GM19238 (cell line): ENCODE measurements around the gene XIAP.
"Not testable (repeated sequence)": the region's sequence is repeated elsewhere in the genome, so short reads cannot be mapped to it uniquely, and the experiment has no call there.

Experiments used
- DNase-seq: peaks from one replicate; pipeline ENCODE4 v3.0.0; 2011; ENCODE audit warnings: low spot score; ENCODE audit not compliant: insufficient read length

Gene XIAP

GRCh38 chrX:123876177-123876576 is 16.3 kb downstream of the XIAP start:
- no peak for DNase-seq

DNA sequence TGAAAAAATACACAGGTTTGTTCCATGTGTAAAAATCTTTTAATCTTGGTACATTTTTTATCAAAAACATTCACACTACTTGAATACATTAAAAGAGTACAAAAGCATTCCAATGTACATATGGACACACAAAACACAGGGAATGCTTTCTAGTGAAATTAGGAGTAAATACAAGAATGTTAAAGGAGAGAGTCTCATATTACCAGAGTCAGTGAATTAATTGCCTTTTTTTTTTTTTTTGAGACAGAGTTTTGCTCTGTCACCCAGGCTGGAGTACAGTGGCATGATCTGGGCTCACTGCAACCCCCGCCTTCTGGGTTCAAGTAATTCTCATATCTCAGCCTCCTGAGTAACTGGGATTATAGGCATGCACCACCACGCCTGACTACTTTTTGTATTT is 17.0 kb downstream of the XIAP start:
- DNase-seq = no peak

DNA sequence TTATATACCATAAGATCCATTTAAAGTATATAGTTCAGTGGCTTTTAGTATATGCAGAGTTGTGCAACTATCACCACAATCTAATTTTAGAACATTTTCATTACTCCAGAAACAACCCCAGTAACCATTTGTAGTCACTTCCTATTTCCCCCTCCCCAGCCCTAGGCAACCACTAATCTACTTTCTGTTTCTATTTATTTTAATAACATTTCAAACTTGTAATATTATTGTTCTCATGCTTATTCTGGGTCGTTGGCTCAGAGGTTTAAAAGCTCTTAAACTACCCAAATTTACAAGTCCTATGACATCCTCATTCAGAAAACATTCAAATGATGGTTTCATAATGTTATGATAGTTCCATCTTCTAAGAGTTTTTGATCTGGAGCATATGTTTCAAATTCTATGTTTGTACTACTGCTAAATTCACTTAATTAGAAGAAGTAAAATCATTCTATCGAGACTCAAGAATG is 18.4 kb downstream of the XIAP start:
- DNase-seq = no peak

DNA sequence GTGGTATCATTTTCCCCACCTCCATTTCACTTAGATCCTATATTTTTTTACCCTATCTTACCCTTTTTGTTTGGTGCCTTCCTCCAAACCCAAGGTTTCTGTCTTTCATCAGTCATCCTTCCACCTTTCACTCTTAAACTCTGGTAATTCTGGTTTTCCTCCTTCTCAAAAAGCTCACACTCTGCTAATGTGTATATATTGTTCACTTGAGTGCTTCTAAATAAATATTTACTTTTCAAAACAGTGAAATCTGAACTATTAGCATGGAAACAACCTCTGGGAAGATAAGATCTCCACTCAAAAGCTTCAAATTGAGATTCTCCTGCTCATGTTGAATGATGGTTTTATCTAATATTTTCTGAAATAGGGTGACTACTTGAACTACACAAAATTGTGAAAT is 21.5 kb downstream of the XIAP start:
- DNase-seq = no peak

DNA sequence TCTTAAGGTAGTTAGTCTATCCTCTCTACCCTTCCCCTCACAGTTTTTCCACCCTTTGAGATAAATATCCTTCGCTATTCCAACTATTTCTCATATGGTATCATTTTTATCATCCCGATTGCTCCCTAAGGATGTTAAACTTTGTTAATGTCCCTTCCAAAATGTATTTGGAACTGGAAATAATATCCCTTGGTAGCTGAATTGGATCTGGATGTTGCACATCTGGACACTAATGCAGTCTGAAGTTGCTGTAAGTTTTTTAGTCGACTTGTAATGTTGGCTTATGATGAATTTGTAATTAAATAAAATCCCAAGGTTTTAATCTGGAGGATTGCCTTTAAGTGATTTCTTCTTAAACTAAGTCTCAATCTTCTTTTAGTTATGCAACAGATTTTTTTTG is 22.5 kb downstream of the XIAP start:
- DNase-seq = no peak

DNA sequence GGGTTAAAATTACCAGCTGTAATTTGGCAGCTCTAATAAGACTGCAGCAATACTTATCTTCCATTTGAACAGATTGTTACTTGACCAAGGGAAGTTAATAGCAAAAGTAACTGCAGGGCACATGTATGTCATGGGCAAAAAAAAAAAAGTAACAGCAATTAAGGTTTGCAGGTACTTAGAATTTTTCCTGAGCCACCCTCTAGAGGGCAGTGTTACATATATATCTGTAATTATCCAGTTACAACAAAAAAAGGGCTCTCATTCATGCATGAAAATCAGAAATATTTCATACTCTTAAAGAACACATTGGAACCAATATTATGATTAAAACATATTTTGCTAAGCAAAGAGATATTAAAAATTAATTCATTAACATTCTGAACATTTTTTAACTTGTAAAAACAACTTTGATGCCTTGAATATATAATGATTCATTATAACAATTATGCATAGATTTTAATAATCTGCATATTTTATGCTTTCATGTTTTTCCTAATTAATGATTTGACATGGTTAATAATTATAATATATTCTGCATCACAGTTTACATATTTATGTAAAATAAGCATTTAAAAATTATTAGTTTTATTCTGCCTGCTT is 25.1 kb downstream of the XIAP start:
- DNase-seq = peak; percentile 20

DNA sequence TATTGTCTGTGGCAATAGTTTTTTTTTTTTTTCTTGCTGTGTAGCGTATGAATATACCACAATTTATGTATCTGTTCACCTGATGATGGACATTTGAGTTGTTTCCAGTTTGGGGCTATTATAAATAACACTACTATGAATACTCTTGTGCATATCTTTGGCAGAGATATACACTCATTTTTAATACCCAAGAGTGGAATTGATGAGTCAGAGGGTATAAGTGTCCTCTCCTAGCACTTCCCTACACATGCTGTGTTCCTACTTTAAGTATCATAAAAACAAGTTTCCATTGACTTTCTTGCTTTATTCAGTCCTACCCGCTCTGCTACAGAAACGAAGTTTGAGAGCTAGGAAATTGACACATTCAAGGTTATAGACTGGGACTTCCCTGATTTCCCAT is 39.8 kb downstream of the XIAP start:
- no peak for DNase-seq

DNA sequence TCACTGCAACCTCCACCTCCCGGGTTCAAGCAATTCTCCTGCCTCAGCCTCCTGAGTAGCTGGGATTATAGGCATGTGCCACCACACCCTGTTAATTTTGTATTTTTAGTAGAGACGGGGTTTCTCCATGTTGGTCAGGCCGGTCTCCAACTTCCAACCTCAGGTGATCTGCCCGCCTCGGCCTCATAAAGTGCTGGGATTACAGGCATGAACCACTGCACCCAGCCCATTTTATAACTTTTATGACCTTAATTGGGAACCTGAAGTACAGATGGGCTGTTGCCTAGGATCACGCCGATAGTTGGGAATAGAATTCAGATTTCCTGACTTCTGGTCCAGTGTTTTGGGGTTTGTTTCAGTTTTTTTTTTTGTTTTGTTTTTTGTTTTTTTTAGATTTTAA is 43.4 kb downstream of the XIAP start:
- DNase-seq = not testable (repeated sequence)

DNA sequence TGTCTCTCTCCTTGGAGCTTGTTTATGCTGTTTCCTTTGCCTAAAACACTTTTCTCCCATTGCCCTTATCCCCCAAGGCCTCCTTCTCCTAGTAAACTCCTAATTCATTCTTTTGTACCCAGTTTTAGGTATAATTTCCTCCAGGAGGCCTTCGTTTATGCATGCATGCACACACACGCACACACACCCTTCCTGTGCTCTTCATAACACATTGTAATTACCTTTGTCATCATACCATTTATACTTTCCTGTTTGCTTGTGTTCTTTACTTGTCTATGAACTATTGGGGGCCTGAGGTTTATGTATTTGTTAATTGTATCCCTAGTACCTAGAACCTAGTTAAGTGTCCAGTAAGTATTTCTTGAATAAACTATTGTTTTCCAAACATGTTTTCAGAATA is 45.5 kb downstream of the XIAP start:
- DNase-seq = no peak

DNA sequence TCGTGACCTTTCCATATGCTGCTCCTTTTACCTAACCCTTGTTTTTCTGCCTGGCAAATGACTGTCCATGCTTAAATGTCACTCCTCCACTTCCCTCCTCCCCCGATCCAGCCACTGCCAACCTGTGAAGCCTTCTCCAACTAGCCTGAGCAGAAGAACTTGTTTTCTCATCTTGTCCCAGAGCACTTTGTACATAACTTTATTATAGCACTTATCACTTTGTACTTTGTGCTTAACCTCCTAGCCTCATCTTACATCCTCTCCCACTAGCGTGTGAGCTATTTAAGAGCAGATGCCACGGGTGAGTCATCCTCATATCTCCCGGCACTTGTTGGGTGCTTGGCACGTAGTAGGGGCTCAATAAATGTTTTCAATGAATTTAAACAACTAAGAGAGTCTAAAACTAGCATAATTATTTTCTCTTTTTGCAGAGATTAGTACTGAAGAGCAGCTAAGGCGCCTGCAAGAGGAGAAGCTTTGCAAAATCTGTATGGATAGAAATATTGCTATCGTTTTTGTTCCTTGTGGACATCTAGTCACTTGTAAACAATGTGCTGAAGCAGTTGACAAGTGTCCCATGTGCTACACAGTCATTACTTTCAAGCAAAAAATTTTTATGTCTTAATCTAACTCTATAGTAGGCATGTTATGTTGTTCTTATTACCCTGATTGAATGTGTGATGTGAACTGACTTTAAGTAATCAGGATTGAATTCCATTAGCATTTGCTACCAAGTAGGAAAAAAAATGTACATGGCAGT is 46.9 kb downstream of the XIAP start:
- no peak for DNase-seq

DNA sequence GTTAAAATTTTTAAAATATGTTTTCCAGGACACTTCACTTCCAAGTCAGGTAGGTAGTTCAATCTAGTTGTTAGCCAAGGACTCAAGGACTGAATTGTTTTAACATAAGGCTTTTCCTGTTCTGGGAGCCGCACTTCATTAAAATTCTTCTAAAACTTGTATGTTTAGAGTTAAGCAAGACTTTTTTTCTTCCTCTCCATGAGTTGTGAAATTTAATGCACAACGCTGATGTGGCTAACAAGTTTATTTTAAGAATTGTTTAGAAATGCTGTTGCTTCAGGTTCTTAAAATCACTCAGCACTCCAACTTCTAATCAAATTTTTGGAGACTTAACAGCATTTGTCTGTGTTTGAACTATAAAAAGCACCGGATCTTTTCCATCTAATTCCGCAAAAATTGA is 49.7 kb downstream of the XIAP start:
- DNase-seq = no peak

GRCh38 chrX:123917069-123917468 is 57.2 kb downstream of the XIAP start:
- DNase-seq = no peak

DNA sequence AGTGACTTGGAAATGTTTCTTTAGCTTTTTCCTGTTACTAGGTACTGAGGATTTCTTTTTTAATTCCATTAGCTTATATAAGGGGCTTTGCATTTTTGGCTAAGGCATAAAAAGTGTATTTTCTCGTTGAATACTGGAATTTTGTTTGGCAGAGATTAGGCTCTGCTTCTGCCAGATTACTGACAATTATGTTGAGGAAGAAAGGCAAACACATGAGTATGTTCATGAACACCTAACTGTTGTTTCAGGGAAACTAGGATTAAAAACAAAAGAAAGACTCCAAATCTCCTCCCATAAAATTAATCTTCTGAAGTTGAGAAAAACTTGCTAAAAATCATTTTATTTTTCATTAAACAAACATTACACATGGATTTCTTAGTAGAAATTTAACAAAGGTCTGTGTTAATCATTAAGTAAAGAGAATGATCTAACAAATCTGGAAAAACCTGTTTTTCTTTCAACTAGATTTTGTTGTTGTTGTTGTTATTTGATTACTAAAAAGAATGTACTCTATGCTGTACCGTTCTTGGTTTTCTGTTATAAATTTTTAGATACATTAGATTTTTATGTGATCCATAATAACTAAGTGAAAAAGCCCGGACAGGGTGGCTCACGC is 58.4 kb downstream of the XIAP start:
- no peak for DNase-seq

GRCh38 chrX:123920105-123920785 is 60.4 kb downstream of the XIAP start:
- no peak for DNase-seq

GRCh38 chrX:123923211-123923610 is 63.4 kb downstream of the XIAP start:
- DNase-seq = no peak

DNA sequence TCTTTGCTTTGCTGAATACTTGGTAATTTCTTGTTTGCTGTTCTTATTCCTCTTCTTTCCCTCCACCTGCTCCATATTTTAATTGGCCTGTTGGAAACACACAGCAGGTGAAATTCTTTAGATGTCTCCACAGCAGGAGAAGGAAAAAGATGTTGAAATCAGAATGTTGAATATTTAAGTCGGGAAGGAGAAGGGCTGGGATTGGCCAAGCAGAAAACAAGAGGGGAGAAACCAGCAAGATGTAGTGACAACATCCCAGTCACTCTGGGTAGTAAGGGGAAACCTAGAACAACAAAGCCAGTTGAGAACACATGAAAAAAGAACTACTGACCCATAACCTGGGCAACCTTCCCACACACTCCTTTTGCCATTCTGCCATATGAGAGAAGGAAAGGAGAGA is 64.3 kb downstream of the XIAP start:
- no peak for DNase-seq

- DNase-seq = no peak
These were observed 68.0 kb downstream of the XIAP start for GRCh38 chrX:123927845-123928244.

GRCh38 chrX:123932055-123932454 is 72.2 kb downstream of the XIAP start:
- not testable (repeated sequence) for DNase-seq

DNA sequence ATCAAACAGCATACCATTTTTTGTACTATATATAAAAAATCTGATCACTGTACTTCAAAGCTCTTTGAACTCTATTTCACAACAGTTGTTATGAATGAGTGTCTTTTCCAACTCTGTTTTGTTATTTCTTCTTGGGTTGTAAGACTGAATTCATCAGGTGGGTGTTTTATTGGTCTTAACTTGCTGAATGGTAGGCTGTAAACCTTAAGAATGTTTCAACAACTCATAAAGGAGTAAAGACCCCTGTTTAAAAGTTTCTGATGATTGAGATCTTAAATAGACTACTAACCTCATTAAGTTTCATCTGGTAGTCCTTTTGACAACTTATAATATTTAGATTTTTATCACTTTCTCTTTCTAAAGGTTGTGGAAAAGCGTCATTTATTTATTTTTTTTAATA is 83.2 kb downstream of the XIAP start:
- DNase-seq = no peak

- DNase-seq = no peak
These were observed 83.6 kb downstream of the XIAP start for GRCh38 chrX:123943488-123943887.

DNA sequence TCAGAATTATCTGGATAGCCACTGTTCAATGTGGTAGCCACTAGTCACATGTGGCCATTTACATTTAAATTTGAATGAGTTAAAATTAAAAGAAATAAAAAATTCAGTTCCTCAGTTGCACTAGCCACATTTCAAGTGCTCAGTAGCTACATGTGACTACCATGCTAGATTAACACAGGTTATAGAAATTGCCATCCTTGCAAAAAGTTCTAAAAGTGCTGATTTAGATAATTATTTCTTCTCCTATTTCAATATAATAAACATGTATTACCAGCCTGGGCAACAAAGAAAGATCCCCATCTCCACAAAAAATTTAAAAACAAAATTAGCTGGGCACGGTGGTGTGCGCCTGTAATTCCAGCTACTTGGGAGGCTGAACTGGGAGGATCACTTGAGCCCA is 90.0 kb downstream of the XIAP start:
- no peak for DNase-seq
